HG03103 (cell line): ENCODE measurements around the gene NEURL1.
"Not testable (repeated sequence)": the region's sequence is repeated elsewhere in the genome, so short reads cannot be mapped to it uniquely, and the experiment has no call there.

Experiments used
- ATAC-seq: cut with Tn5 transposase; IDR thresholded peaks from one replicate; pipeline ENCODE4 v1.9.1; 2021; ENCODE audit warnings: low read depth; ENCODE audit not compliant: unreplicated experiment

Gene NEURL1

DNA sequence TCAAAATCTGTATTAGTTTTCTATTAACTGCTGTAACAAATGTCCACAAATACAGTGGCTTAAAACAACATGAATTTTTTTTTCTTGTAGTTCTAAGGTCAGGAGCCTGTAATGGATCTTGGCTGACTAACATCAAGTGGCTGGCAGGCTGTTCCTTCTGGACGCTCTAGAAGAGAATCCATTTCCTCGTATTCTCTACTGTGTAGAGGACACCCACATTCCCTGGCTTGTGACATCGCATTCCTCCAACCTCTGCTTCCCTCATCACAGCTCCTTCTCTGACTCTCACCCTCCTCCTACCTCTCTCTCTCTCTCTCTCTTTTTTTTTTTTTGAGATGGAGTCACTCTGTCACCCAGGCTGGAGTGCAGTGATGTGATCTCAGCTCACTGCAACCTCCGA, 30.0 kb upstream of the NEURL1 start:
- ATAC-seq = no peak

DNA sequence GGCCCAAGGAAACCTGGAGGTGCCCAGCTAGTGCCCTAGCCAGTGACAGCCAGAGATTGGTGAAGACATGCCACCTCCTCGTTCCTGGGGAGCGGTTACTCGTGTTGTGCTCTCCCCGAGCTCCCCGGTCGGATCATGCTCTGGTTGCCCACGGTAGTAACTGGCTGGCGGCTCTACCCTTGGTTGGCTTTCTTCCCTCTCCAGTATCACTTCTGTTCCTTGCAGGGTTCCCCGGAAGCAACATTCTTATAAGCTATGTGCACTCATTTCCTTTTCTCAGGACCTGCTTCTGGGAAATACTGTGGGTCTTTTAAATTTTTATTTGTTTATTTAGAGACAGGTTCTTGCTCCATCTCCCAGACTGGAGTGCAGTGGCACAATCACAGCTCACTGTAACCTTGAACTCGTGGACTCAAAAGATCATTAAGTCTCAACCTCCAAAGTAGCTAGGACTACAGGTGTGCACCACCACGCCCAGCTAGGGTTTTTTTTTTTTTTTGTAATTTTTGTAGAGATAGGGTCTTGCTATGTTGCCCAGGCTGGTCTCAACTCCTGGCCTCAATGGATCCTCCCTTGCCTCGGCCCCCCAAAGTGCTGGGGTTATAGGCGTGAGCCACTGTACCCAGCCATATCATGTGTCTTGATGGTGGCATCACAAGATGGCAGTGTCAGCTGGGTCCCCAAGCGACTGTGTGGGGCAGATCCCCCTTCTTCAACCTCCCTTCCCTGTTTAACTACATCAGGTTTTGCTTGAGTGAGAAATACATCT, 27.9 kb upstream of the NEURL1 start:
- no peak for ATAC-seq

DNA sequence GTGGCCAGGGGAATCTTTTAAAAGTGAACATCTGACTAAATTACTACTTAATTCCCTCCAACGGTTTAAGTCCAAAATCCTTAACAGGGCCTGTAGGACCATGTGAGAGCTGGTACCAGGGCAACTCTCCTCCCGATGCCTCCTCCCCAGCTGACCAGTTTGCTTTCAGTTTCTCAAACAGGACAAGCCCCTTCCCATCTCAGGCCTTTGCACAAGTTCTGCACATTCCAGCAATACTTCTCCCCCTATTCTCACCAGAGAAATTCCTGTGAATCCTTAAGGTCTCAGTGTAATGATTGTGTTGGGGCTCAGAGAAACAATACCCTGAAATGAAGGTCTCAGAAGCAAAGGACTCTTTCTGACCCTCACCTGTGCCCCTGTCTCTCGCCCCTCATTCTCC, 26.8 kb upstream of the NEURL1 start:
- no peak for ATAC-seq

DNA sequence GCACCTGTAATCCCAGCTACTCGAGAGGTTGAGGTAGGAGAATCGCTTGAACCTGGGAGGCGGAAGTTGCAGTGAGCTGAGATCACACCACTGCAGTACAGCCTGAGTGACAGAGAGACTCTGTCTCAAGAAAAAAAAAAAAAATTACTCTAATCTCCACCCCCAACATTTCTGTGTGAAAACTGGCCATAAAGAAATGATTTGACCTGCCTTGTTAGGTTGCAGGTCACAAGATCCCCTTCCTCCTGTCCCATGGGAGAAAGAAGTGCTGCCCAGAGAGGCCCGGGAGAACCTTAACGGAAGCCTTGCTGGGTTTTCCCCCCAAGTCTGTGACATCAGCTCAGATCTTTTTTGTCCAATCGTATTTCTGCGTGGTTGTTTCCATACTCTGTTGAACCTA, 26.1 kb upstream of the NEURL1 start:
- no peak for ATAC-seq

DNA sequence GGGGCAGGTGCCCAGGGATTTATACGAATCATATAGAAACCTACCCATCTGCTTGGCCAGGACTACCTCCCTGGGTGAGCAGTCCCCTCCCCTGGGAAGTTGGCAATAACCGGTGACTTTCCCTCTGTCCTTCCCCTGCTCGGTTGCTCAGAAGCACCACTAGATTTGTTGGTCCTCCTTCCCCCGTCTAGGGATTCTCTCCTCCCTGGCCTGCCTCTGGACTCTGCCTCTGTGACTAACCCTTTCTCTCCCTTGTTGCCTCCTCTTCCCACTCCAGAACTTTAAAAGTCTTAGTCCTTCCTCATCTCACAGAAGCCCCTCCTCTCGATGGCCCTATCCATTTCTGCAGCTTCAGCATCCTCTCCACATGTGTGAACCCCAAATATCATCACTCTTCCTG, 24.3 kb upstream of the NEURL1 start:
- no peak for ATAC-seq

DNA sequence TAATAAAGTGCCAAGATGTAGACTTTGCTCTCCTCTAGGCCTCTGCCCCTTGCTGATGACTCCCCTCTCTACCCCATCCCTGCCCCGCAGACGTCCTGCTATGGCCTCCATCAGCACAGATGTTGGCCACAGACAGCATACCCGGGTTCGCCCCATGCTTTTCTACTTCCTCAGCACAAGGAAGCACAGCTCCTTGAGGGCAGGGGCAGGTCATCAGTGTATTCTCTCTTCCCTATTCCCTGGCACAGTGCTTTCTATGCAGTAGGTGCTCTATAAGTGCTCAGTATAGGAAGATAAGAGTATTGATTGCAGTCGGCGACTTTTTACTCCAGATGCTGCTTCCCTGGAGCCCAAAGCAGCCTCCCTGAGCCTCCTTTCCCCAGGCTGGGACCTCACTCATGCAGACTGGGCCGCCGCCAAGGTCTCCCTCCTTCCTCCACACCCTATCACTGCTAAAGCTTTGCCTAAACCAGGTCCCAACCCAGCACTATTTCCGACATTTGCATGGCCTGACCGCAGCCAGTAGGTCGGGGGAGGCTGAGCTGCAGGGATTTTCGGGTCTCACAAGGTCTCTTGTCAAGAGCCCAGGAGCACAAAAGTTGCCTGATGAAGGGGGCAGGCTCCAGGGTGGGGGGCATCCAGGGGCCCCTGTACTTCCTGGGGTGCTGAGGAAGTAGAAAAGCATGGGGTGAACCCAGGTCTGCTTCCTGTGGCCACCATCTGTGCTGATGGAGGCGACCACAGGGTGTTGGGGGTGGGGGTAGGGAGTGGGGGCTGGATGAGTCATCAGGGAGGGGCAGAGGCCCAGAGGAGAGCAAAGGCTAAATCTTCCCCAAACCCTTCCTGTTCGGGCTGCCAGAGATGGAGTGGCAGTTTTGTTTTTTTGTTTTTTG, 22.5 kb upstream of the NEURL1 start:
- peak; percentile 70 for ATAC-seq

DNA sequence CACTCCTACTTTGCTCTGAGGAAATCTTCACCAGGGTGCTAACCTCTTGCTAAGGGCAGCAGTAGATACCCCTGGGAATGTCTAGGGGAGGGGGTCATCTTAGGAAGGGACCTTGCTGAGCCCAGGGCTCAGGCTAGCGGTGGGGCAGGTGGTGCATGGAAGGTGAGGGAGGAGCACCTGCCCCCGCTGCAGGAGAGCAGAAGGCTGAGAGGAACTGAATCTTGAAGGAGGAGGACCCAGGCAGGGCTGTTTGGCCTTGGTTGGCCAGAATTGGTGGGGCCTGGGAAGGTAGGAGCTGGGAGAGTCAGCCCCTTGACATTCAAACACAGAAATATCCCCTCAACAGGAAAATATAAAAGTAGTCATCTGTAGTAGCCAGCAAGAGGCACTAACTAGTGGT, 21.5 kb upstream of the NEURL1 start:
- ATAC-seq = no peak

DNA sequence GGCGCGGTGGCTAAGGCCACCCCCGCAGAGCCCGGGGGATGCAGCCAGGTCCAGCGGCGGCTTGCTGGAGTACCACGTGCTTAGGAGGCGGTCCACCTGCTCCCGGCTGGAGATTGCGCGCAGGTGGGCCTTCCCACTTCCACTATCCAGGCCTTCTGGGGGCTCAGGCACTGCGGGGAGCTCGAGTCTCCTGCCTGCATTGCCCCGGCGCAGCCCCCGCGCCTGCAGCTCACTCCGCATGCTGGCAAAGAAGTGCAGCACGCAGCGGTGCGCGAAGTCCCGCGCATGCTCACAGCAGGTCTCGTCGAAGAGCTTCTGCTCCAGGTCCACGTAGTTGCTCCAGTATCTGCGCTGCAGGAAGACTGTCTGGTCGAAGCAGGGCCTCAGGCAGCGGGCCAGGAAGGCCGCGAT, 20.2 kb upstream of the NEURL1 start:
- ATAC-seq = no peak

DNA sequence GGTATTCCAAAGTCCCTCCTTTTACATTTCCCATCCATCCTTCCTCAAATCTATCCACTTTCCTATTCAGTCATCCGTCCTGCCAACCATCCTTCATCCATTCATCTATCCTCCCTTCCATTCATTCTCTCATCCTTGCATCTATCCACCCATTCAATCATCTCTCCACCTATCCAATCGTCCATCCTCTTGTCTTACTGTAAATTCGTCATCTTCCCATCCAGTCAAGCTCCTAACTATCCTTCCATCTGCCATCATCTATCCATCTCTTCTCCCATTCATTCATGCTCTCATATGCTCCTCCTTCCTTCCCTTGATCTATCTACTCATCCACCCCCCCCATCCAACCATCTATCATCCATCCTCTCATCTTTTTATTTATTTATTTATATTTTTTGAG, 19.4 kb upstream of the NEURL1 start:
- no peak for ATAC-seq

DNA sequence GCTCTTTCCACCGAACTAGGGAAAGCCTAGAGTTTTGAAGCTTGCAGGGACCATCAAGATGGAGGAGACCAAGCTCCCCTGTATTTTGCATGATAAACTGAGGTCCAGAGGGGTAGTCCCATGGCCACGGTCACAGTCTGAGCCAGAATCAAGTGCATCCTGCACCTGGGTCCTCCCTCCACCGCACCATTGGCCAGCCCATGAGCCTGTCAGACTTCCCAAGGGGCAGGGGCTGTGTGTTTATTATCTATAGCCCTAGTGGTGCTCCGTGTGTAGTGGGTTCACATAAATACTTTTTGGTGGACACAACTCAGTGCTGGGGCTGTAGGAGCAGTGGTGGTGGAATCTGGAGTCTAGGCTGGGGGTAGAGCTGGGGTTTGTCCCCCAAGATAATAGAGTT, 18.1 kb upstream of the NEURL1 start:
- ATAC-seq = no peak

DNA sequence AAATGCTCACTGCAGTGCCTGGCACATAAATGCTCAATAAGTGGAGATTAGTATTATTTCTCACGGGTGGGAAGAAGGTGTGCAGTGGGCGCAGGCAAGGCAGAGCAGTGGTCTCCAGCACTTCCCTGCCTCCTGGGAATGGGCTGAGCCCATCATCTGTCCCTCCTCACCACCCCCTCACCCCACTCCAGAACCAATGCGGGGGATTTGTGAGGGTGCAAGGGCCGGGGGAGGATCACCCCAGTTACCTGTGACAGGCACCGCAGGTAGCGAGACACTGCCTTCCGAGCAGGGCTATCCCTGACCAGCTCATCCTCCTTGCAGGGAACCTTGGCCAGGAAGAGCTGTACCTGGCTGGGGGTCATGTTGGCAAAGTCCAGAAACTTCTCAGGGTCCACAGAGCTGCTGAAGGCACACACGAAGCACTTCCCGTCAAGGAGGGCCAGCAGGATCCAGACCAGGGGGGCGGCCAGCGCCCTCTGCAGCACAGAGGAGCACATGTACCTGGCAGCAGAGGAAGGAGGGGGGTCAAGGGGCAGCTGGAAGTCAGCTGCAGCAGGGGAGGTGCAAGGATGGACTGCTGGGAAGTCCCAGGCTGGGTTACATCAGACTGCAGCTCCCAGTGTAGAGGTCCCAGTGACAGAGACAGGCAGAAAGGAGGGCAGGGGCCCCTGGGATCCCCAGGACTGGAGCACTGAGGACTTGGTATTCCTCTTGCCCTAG, 17.3 kb upstream of the NEURL1 start:
- ATAC-seq = no peak

DNA sequence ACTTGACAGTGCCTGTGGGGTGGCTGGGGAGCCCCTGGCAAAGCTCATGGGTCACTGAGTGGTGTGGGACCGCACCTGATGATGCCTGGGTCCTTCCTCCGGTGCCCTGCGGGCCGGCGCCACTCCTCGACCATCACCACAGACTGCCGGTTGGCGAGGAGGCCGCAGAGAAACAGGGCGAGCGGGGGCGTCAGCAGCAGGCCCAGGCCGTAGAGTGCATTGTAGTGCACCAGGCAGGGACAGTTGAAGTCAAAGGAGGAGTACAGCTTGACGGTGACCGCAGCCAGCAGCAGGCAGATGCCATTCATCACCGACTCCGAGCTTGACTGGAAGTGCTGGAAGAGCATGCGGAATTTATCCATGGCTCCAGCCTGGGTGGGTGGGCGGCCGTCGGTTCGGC, 14.8 kb upstream of the NEURL1 start:
- no peak for ATAC-seq

DNA sequence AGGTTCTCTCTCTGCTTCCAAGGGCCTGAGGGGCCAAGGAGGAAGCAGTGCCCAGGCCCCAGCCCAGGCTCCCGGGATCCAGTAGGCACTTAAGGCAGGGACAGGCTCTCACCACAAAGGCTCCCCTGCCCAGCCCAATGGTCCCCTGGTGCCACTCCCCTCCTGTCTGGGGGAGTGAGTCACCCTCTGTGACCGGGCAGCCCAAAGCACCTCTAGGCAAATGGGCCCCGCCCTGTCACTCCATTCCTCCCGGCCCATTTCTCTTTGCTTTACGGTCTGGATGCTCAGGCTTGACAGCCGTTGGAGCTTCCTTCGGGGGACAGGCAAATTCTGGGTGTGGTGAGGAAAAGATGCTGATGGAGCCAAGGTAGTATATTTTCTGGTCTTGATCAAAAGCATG, 14.4 kb upstream of the NEURL1 start, which contains the start of gene CALHM3:
Gene CALHM3, minus strand, starts transcription at position 106 of the 400 bp plus-strand sequence. CDS start 208 bp downstream, outside the sequence.
- ATAC-seq = no peak

DNA sequence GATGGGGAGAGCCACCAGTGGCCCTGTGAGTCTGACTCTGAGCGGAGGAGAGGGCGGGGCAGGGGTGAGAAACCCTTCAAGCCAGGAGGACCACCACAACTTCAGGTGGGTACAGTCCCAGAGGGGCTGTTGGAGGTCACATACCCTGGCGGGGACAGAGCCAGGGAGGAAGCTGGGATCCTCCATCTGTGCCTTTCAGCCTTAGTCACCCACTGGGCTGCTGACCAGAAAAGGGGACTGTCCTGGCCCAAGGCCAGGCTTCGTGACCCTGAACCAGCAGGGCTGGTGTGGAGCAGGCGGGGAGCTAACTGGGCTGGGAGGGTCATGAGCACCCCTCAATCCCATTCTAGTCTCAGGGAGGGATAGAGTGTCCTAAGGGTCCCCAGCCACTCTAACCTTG, 13.0 kb upstream of the NEURL1 start:
- ATAC-seq = no peak

DNA sequence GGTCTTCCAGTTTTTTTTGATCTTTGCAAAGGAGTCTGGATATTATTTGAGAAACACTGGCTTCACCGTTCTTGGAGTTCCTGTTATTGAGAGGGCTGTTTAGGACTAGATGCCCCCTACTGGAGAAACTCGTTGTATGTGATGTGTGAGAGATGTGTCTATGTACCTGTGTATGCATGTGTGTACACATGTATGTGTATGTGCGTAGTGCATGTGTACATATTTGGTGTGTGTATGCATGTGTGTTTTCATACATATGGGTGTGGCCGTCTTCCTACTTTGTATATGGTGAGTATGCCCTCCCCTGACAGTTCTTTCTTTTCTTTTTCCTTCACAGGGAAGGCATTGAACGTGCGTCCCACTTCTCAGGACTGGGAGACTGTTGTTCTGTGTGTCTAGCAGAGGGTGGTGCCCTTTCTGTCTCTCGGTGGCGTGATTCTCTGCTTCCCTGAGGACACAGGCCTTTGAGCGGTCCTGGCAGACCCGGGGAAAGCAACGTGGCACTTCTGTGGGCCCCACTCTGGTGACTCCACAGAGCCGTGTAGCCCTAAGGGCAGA, 11.5 kb upstream of the NEURL1 start:
- no peak for ATAC-seq

DNA sequence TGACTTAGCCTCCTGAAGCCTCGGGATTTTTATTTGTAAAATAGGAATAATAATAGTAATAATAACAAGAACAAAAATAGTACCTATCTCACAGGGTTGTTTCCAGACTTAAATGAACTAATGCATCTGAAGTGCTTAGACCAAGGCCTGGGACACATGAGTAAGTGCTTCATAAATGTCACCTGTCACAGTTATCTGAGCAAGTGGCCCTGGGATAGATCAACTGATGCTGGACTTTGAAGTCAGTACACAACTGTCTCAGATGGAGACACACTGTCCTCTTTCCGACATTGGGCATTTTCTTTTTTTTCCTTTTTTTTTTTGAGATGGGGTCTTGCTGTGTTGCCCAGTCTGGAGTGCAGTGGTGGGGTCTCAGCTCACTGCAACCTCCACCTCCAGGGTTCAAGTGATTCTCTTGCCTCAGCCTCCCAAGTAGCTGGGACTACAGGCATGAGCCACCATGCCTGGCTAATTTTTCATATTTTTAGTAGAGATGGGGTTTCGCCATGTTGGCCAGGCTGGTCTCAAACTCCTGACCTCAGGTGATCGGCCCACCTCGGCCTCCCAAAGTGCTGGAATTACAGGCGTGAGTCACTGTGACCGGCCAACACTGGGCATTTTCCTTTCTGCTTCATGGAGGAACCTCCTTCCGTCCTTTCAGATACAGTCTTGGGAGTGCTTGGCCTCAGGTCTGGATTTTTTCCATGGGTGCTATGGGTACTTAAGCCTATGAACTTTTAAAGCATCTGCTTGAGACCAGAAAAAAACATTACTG, 6.7 kb upstream of the NEURL1 start:
- ATAC-seq = not testable (repeated sequence)

DNA sequence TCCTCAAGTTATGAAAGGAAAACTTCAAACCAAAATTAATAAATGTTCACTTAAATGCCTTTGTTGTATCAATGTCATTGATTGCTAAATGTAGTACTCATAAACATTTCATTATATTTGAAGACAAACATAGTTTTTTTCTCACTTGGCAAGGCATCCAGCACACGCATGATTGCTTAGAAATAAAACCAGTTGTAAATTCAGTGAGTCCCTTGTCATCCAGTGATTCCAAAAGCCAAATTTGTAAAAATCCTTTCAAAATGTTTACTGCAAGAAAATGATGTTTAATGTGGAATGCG, 6.1 kb upstream of the NEURL1 start:
- no peak for ATAC-seq

DNA sequence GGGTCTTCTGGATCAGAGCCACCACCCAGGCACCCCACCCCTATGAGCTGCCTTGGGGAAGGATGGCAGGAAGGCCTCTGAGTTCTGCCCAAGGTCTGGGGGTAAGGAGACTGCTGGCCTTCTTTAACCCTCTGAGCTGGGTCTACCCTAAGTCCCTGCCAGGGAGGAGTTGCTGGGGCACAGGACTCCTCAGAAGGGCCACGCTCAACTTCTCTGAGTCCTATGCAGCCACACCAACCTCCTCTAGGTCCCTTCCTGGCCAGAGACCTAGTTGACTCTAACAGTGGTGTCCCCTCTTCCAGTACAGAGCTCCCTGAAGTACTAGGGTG, 2.6 kb upstream of the NEURL1 start:
- peak; percentile 18 for ATAC-seq

DNA sequence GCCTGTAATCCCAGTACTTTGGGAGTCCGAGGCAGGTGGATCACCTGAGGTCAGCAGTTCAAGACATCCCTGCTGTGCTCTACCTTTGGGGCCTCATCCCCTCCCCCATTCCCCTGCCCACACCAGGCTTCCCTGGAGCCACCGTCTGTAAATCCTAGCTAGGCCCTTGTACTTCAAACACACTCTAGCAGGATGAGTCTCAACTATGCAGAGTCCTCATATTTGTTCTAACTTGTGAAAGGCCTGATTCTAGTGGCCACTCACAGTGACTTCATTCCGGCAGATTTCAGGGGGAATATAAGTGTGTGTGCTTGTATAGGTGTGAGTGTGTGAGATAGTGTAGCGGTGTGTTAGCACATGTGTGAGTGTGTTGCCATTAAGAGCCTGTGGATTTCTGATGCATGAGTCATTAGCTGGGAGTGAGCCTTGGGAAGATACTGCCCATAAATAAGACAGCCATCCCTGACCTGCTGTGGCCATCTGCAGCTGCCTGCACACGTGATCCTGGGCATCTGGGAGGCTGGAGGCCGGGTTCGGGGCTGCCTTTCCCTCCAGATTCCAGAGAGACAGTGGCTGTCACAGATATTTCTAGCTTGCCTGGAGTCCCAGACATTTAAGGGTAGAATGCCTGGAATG, 1.7 kb upstream of the NEURL1 start:
- no peak for ATAC-seq

DNA sequence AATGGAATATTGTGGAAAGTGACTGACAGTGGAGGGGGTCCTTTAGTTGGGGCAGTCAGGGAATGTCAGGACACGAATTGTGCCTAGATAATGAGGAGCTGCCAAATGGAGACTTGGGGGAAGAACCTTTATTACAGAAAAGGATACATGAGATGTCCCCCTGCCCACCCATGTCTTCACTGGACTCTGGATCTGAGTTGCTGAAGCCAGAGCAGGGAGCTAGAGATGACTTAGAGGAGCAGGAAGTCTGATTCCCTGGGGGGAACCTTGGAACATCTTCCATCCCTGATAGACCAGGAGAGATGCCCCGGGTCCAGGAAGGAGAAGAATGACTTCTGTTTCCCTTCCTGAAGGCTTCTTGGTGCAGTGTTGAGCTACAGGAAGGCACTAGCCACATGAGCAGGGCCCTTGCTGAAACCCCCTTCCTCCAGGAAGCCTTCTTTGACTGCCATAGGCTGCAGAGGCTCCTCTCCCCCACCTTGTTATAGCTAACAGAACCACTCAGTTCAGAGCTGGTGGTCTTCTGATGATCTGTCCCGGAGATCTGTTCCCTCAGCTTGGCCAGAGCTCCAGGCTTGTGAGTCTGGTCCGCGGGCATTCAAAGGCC, 747 bp upstream of the NEURL1 start:
- no peak for ATAC-seq
